ENCODE data around the gene MTIF2. TPM values are rescaled to one million over a fixed set of nuclear protein-coding genes. Genes with fewer than 3 reads are reported as not detected.

MTIF2 gene
- total RNA-seq, 1 experiment from 2014 or later, result 49.8 TPM

- Histone ChIP-seq H3K4me3 (replicated peaks in 1 of 2; ENCODE audit: low read depth in 1 of 2, low read length in 2 of 2) (no peak overlapping the region), H3K79me2 (ENCODE audit: insufficient read depth, low read length) (peaks cover 17% of the 10 kb centered on the region), H3K4me1 (ENCODE audit: control insufficient read depth in 1 of 2, insufficient read depth in 2 of 2, low read length in 2 of 2) (peaks cover 0 to under 1% of the 10 kb centered on the region in 2 experiments; a peak in 2 of 4 replicates), H3K9me2 (ENCODE audit: insufficient read depth) (no peaks in the 10 kb centered on the region), H2AFZ (ENCODE audit: low read depth, low read length, poor library complexity, severe bottlenecking) (no peak overlapping the region), H3K9me3 (ENCODE audit: control insufficient read depth in 1 of 2, insufficient read depth in 1 of 2, low read depth in 1 of 2, low read length in 2 of 2) (no peaks in the 10 kb centered on the region), H4K20me1 (ENCODE audit: insufficient read depth) (no peaks in the 10 kb centered on the region), H3K27me3 (ENCODE audit: insufficient read depth, low read length) (no peaks in the 10 kb centered on the region), H3K4me2 (ENCODE audit: low read length) (no peak overlapping the region), H3K27ac (ENCODE audit: low read depth, low read length) (no peak overlapping the region), H3K36me3 (ENCODE audit: control insufficient read depth in 1 of 2, insufficient read depth in 2 of 2, low read length in 2 of 2) (no peaks in the 10 kb centered on the region; a peak in 1 of 4 replicates), H3K9ac (ENCODE audit: low read length) (no peak overlapping the region)
- ChIA-PET CTCF (no interaction called here), RAD21 (ENCODE audit: low non-redundant PET in 1 of 2, low total read pairs in 2 of 2, uncharacterized antibody in 2 of 2, unreplicated experiment in 2 of 2) (no interaction called here), POLR2A (no interaction called here)
- DNase-seq (ENCODE audit: low read depth, low spot score) (no peak), ATAC-seq (no peak)
- intact Hi-C loops (cut with micrococcal nuclease), result no loop called here
- TF ChIP-seq, protein P1, sequence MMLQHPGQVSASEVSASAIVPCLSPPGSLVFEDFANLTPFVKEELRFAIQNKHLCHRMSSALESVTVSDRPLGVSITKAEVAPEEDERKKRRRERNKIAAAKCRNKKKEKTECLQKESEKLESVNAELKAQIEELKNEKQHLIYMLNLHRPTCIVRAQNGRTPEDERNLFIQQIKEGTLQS (IDR thresholded peaks at IDR 0.05), result no peak
- TF ChIP-seq, protein P2, sequence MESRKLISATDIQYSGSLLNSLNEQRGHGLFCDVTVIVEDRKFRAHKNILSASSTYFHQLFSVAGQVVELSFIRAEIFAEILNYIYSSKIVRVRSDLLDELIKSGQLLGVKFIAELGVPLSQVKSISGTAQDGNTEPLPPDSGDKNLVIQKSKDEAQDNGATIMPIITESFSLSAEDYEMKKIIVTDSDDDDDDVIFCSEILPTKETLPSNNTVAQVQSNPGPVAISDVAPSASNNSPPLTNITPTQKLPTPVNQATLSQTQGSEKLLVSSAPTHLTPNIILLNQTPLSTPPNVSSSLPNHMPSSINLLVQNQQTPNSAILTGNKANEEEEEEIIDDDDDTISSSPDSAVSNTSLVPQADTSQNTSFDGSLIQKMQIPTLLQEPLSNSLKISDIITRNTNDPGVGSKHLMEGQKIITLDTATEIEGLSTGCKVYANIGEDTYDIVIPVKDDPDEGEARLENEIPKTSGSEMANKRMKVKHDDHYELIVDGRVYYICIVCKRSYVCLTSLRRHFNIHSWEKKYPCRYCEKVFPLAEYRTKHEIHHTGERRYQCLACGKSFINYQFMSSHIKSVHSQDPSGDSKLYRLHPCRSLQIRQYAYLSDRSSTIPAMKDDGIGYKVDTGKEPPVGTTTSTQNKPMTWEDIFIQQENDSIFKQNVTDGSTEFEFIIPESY (IDR thresholded peaks at IDR 0.05; ENCODE audit: extremely low read depth, insufficient replicate concordance, low read length), result no peak
- no peak for TF ChIP-seq REST (IDR thresholded peaks at IDR 0.05; ENCODE audit: low read depth)
- no peak for TF ChIP-seq EZH2 (IDR thresholded peaks at IDR 0.05)
- TF ChIP-seq POLR2A (IDR thresholded peaks at IDR 0.05; ENCODE audit: borderline replicate concordance, extremely low read depth, insufficient read depth, insufficient read length), result no peak
- TF ChIP-seq CBX3 (IDR thresholded peaks at IDR 0.05; ENCODE audit: low read depth), result no peak
- TF ChIP-seq, protein P3, sequence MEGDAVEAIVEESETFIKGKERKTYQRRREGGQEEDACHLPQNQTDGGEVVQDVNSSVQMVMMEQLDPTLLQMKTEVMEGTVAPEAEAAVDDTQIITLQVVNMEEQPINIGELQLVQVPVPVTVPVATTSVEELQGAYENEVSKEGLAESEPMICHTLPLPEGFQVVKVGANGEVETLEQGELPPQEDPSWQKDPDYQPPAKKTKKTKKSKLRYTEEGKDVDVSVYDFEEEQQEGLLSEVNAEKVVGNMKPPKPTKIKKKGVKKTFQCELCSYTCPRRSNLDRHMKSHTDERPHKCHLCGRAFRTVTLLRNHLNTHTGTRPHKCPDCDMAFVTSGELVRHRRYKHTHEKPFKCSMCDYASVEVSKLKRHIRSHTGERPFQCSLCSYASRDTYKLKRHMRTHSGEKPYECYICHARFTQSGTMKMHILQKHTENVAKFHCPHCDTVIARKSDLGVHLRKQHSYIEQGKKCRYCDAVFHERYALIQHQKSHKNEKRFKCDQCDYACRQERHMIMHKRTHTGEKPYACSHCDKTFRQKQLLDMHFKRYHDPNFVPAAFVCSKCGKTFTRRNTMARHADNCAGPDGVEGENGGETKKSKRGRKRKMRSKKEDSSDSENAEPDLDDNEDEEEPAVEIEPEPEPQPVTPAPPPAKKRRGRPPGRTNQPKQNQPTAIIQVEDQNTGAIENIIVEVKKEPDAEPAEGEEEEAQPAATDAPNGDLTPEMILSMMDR (IDR thresholded peaks at IDR 0.05 in 2 of 3, conservative IDR thresholded peaks at IDR 0.05 in 1 of 3; ENCODE audit: borderline replicate concordance in 1 of 3, insufficient read depth in 1 of 3, low read depth in 2 of 3, low read length in 2 of 3), result no peak
- TF ChIP-seq POLR2AphosphoS5 (IDR thresholded peaks at IDR 0.05; ENCODE audit: low read depth, low read length), result no peak
- TF ChIP-seq JUND (IDR thresholded peaks at IDR 0.05), result no peak
- TF ChIP-seq, protein P4, sequence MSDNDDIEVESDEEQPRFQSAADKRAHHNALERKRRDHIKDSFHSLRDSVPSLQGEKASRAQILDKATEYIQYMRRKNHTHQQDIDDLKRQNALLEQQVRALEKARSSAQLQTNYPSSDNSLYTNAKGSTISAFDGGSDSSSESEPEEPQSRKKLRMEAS (IDR thresholded peaks at IDR 0.05), result no peak
- TF ChIP-seq ZFX (IDR thresholded peaks at IDR 0.05), result no peak
- TF ChIP-seq ELF1 (IDR thresholded peaks at IDR 0.05; ENCODE audit: borderline replicate concordance, low read depth), result no peak
- no peak for TF ChIP-seq FOSL1 (IDR thresholded peaks at IDR 0.05; ENCODE audit: low read depth)
- TF ChIP-seq SRF (IDR thresholded peaks at IDR 0.05; ENCODE audit: low read depth), result no peak
- no peak for TF ChIP-seq ZNF274 (IDR thresholded peaks at IDR 0.05; ENCODE audit: low read depth, low read length)
- TF ChIP-seq SIN3A (IDR thresholded peaks at IDR 0.05; ENCODE audit: low read depth), result no peak
- TF ChIP-seq SP1 (IDR thresholded peaks at IDR 0.05; ENCODE audit: low read depth), result no peak
- TF ChIP-seq RAD21 (IDR thresholded peaks at IDR 0.05; ENCODE audit: low read depth), result no peak
- TF ChIP-seq EZH2phosphoT487 (IDR thresholded peaks at IDR 0.05; ENCODE audit: borderline replicate concordance), result no peak
- no peak for TF ChIP-seq YY1 (IDR thresholded peaks at IDR 0.05; ENCODE audit: extremely low read depth, insufficient replicate concordance, low read depth, low read length)
- BruUV-seq (replicated peaks), result no TSS peak
Measured at GRCh38 chr2:55223958-55224760, 44.9 kb downstream of the MTIF2 start.
